Measurements from ENCODE around the gene CST3. TPM values are rescaled to one million over a fixed set of nuclear protein-coding genes. Genes with fewer than 3 reads are reported as not detected.

The CST3 gene
- total RNA-seq, 1 experiment from 2014 or later: 331 TPM

GRCh38 chr20:23654000-23654399 is 16.2 kb upstream of the CST3 start:
- Histone ChIP-seq H3K9me3 (ENCODE audit: low read length) (no peaks in the 10 kb centered on the region), H3K36me3 (ENCODE audit: low read depth, low read length) (no peaks in the 10 kb centered on the region), H3K27ac (ENCODE audit: low read length) (no peak overlapping the region), H3K4me3 (ENCODE audit: low read length) (no peak overlapping the region), H3K9ac (ENCODE audit: low read length) (no peak overlapping the region), H3K4me2 (ENCODE audit: low read length) (no peak overlapping the region), H3F3A (ENCODE audit: low read length, unreplicated experiment) (no peaks in the 10 kb centered on the region), H2AFZ (ENCODE audit: low read length) (no peak overlapping the region), H3K79me2 (ENCODE audit: low read length) (no peaks in the 10 kb centered on the region), H3K4me1 (ENCODE audit: insufficient read depth, low read length) (no peaks in the 10 kb centered on the region), H4K20me1 (ENCODE audit: low read length) (no peaks in the 10 kb centered on the region), H3K9me2 (replicated peaks; ENCODE audit: low read length) (no peaks in the 10 kb centered on the region), H3K27me3 (ENCODE audit: low read length) (0 out of 2 replicates have a peak, but pooled peaks cover 9% of the 10 kb centered on the region)
- CTCF ChIA-PET: no interaction called here
- DNase-seq (no peak), ATAC-seq (no peak)
- POLR2A ChIA-PET (ENCODE audit: unreplicated experiment): no interaction called here
- TF ChIP-seq CTCF (conservative IDR thresholded peaks at IDR 0.05; ENCODE audit: low read depth, low read length) (no peak), EZH2 (IDR thresholded peaks at IDR 0.05; ENCODE audit: low read length, unreplicated experiment) (no peak), EZH2phosphoT487 (IDR thresholded peaks at IDR 0.05; ENCODE audit: borderline replicate concordance, low read length) (no peak)
- intact Hi-C loops (cut with micrococcal nuclease): no loop called here
- BruUV-seq (replicated peaks): no TSS peak

- POLR2A ChIA-PET (ENCODE audit: unreplicated experiment): no interaction called here
- CTCF ChIA-PET: no interaction called here
- ATAC-seq: no peak
Observed at GRCh38 chr20:23653400-23653938, 15.7 kb upstream of the CST3 start.

More at GRCh38 chr20:23653400-23653938, 15.7 kb upstream of the CST3 start:
- Histone ChIP-seq H3K4me3 (ENCODE audit: low read length) (no peak overlapping the region), H3K27me3 (ENCODE audit: low read length) (0 out of 2 replicates have a peak, but pooled peaks cover 9% of the 10 kb centered on the region), H3K4me2 (ENCODE audit: low read length) (no peak overlapping the region), H3K27ac (ENCODE audit: low read length) (no peak overlapping the region), H3K9me2 (replicated peaks; ENCODE audit: low read length) (no peaks in the 10 kb centered on the region), H3F3A (ENCODE audit: low read length, unreplicated experiment) (no peaks in the 10 kb centered on the region), H3K9ac (ENCODE audit: low read length) (no peak overlapping the region), H3K9me3 (ENCODE audit: low read length) (no peaks in the 10 kb centered on the region), H3K4me1 (ENCODE audit: insufficient read depth, low read length) (no peaks in the 10 kb centered on the region), H3K79me2 (ENCODE audit: low read length) (no peaks in the 10 kb centered on the region), H3K36me3 (ENCODE audit: low read depth, low read length) (no peaks in the 10 kb centered on the region), H4K20me1 (ENCODE audit: low read length) (no peaks in the 10 kb centered on the region), H2AFZ (ENCODE audit: low read length) (no peak overlapping the region)
- intact Hi-C loops (cut with micrococcal nuclease): no loop called here
- no TSS peak for BruUV-seq (replicated peaks)
- TF ChIP-seq CTCF (conservative IDR thresholded peaks at IDR 0.05; ENCODE audit: low read depth, low read length): no peak
- no peak for TF ChIP-seq EZH2 (IDR thresholded peaks at IDR 0.05; ENCODE audit: low read length, unreplicated experiment)
- no peak for TF ChIP-seq EZH2phosphoT487 (IDR thresholded peaks at IDR 0.05; ENCODE audit: borderline replicate concordance, low read length)
- no peak for DNase-seq
